GM23338 (cell line): ENCODE measurements around the gene CACTIN. TPM values are rescaled to one million over a fixed set of nuclear protein-coding genes. Genes with fewer than 3 reads are reported as not detected.

Source experiments
- ATAC-seq: fragments of 200-7000 bp; cut with Tn5 transposase; 3 replicates; pipeline ENCODE4 v1.9.1; 2020
- DNase-seq: peaks from one replicate; pipeline ENCODE4 v3.0.0-alpha.2; 2015; ENCODE audit warnings: low spot score
- H2AFZ ChIP-seq: fragments of 200-600 bp; sonication (generic); 2 replicates; pipeline ENCODE4 v1.8.0; 2016; ENCODE audit warnings: antibody characterized with exemption, mild to moderate bottlenecking, moderate library complexity
- H3F3A ChIP-seq: fragments of 200-600 bp; sonication (generic); replicated peaks from 2 replicates; pipeline ENCODE4 v1.8.0; 2017; ENCODE audit warnings: antibody characterized with exemption, mixed run types, low read depth
- H3K27ac ChIP-seq: fragments of 200-600 bp; sonication (generic); 2 replicates; pipeline ENCODE4 v1.6.1; 2016; ENCODE audit warnings: low read depth
- H3K27me3 ChIP-seq: fragments of 200-600 bp; sonication (generic); 2 replicates; pipeline ENCODE4 v1.8.0; 2016; ENCODE audit warnings: mild to moderate bottlenecking, mixed run types, moderate library complexity; ENCODE audit not compliant: insufficient read depth
- H3K36me3 ChIP-seq: fragments of 200-600 bp; sonication (generic); 2 replicates; pipeline ENCODE4 v1.8.0; 2016; ENCODE audit warnings: mild to moderate bottlenecking; ENCODE audit not compliant: insufficient read depth
- H3K4me1 ChIP-seq: fragments of 200-600 bp; sonication (generic); 2 replicates; pipeline ENCODE4 v1.8.0; 2016; ENCODE audit warnings: mild to moderate bottlenecking, moderate library complexity; ENCODE audit not compliant: insufficient read depth
- H3K4me2 ChIP-seq: fragments of 200-600 bp; sonication (generic); 2 replicates; pipeline ENCODE4 v1.7.1; 2017; ENCODE audit warnings: mixed run types
- H3K4me3 ChIP-seq: fragments of 200-600 bp; sonication (generic); 2 replicates; pipeline ENCODE4 v1.6.1; 2016; ENCODE audit warnings: mixed run types
- H3K79me2 ChIP-seq: fragments of 200-600 bp; sonication (generic); replicated peaks from 2 replicates; pipeline ENCODE4 v1.8.0; 2017; ENCODE audit warnings: mild to moderate bottlenecking; ENCODE audit not compliant: insufficient read depth
- H3K9me2 ChIP-seq: fragments of 200-600 bp; sonication (generic); 2 replicates; pipeline ENCODE4 v1.8.0; 2017; ENCODE audit not compliant: insufficient read depth
- H4K20me1 ChIP-seq: fragments of 200-600 bp; sonication (generic); replicated peaks from 2 replicates; pipeline ENCODE4 v1.8.0; 2017; ENCODE audit warnings: mild to moderate bottlenecking; ENCODE audit not compliant: insufficient read depth
- H3K27ac Mint-ChIP-seq: 2 replicates; pipeline ENCODE4 v1.8.0; 2020; ENCODE audit warnings: inconsistent platforms, mild to moderate bottlenecking, moderate library complexity, mixed read lengths
- H3K27me3 Mint-ChIP-seq: 3 replicates; pipeline ENCODE4 v1.8.0; 2022; ENCODE audit warnings: low read depth, mild to moderate bottlenecking, moderate library complexity, mixed read lengths, inconsistent platforms; ENCODE audit not compliant: insufficient read depth, poor library complexity
- H3K36me3 Mint-ChIP-seq: 3 replicates; pipeline ENCODE4 v1.8.0; 2021; ENCODE audit warnings: low read depth, mild to moderate bottlenecking, inconsistent platforms, moderate library complexity, mixed read lengths
- H3K4me1 Mint-ChIP-seq: 3 replicates; pipeline ENCODE4 v1.8.0; 2020; ENCODE audit warnings: mild to moderate bottlenecking, inconsistent platforms, mixed read lengths
- H3K4me3 Mint-ChIP-seq: 3 replicates; pipeline ENCODE4 v1.8.0; 2021; ENCODE audit warnings: moderate library complexity, mild to moderate bottlenecking, inconsistent platforms, mixed read lengths
- H3K9me3 Mint-ChIP-seq: 3 replicates; pipeline ENCODE4 v1.8.0; 2020; ENCODE audit warnings: moderate library complexity, mild to moderate bottlenecking, inconsistent platforms, mixed read lengths
- EZH2 ChIP-seq: fragments of 200-600 bp; sonication (generic); IDR thresholded peaks from one replicate; pipeline ENCODE4 v1.8.0; 2017; ENCODE audit warnings: antibody characterized with exemption, mild to moderate bottlenecking, low read depth; ENCODE audit not compliant: unreplicated experiment
- EZH2phosphoT487 ChIP-seq: fragments of 200-600 bp; sonication (generic); IDR thresholded peaks from one replicate; pipeline ENCODE4 v1.8.1; 2018; ENCODE audit warnings: antibody characterized with exemption; ENCODE audit not compliant: unreplicated experiment
- JUNB ChIP-seq: IDR thresholded peaks from one replicate; pipeline ENCODE4 v1.6.1; 2016; ENCODE audit warnings: antibody characterized with exemption; ENCODE audit not compliant: unreplicated experiment
- NANOG ChIP-seq: IDR thresholded peaks from 2 replicates; pipeline ENCODE4 v1.6.1; 2016; ENCODE audit warnings: antibody characterized with exemption, borderline replicate concordance
- STAT1 ChIP-seq: IDR thresholded peaks from one replicate; pipeline ENCODE4 v1.6.1; 2016; ENCODE audit warnings: antibody characterized with exemption; ENCODE audit not compliant: unreplicated experiment
- polyA plus RNA-seq: library from polyadenylated mRNA; unstranded; fragments of >200 nt; fragmentation: Nextera tagmentation; extraction: Ambion mirVana; gene quantifications from 2 replicates; pipeline ENCODE4 v1.2.1, GENCODE V29; 2016
- total RNA-seq: library from RNA; depleted of rRNA; stranded (reverse); fragments of >200 nt; shearing (Covaris generic); gene quantifications from 2 replicates; pipeline ENCODE4 v1.2.3, GENCODE V29; 2014
- TF ChIP-seq, protein P1 (sequence below): IDR thresholded peaks from 2 replicates; pipeline ENCODE4 v1.6.1; 2016; ENCODE audit warnings: antibody characterized with exemption
- TF ChIP-seq, protein P2 (sequence below), 2 experiments: fragments of 200-600 bp in 1 of 2; sonication (generic) in 1 of 2; conservative IDR thresholded peaks; 2 replicates each; pipeline versions ENCODE4 v1.5.1 to v1.6.1; 2016 to 2017; ENCODE audit warnings: antibody characterized with exemption in 2 of 2, low read depth in 2 of 2, mild to moderate bottlenecking in 2 of 2, moderate library complexity in 1 of 2

Gene CACTIN
- total and polyA plus RNA-seq, 2 experiments from 2014 or later, result 14.3 to 47.4 TPM

DNA sequence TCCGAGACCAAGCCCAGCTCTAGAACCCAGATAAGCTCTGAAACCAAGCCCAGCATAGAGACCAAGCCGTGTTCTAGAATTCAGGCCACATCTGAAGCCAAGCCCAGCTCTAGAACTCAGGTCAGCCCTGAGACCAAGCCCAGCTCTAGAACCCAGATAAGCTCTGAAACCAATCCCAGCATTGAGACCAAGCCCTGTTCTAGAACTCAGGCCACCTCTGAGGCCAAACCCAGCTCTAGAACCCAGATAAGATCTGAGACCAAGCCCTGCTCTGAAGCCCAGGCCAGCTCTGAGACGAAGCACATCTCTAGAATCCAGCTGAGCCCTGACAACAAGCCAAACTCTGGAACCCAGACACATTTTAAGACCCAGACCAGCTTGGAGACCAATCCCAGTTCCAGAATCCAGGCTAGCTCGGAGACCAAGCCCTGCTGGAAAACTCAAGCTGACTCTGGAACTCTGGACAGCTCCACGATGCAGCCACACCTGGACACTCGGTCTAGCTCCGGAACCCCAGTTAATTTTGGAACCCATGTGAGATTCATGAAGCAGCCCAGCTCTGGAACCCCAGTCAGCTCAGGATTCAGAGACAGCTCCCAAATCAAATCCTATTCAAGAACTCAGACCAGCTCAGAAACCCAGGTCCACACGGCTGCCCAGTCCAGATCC is 35.5 kb downstream of the CACTIN start:
- Histone ChIP-seq H4K20me1 (no peaks in the 10 kb centered on the region), H3K9me2 (no peaks in the 10 kb centered on the region), H3K79me2 (no peaks in the 10 kb centered on the region), H3K27me3 (peaks cover 12% of the 10 kb centered on the region), H3K4me3 (no peak overlapping the region), H2AFZ (no peak overlapping the region), H3K4me2 (no peak overlapping the region), H3K36me3 (no peaks in the 10 kb centered on the region), H3K4me1 (no peaks in the 10 kb centered on the region), H3K27ac (no peak overlapping the region), H3F3A (peaks cover 6% of the 10 kb centered on the region; the same call in 1 of the 2 replicates)
- TF ChIP-seq JUNB (no peak), STAT1 (no peak), EZH2phosphoT487 (no peak), EZH2 (no peak)
- TF ChIP-seq, protein P1, sequence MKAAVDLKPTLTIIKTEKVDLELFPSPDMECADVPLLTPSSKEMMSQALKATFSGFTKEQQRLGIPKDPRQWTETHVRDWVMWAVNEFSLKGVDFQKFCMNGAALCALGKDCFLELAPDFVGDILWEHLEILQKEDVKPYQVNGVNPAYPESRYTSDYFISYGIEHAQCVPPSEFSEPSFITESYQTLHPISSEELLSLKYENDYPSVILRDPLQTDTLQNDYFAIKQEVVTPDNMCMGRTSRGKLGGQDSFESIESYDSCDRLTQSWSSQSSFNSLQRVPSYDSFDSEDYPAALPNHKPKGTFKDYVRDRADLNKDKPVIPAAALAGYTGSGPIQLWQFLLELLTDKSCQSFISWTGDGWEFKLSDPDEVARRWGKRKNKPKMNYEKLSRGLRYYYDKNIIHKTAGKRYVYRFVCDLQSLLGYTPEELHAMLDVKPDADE, result no peak
- Mint-ChIP-seq H3K9me3 (peaks cover 17% of the 10 kb centered on the region), H3K4me1 (no peaks in the 10 kb centered on the region), H3K27ac (no peak overlapping the region), H3K4me3 (no peak overlapping the region), H3K27me3 (peaks cover 13% of the 10 kb centered on the region), H3K36me3 (peaks cover 3% of the 10 kb centered on the region; the same call in 2 of the 3 replicates)
- ATAC-seq, result no peak
- no peak for DNase-seq

DNA sequence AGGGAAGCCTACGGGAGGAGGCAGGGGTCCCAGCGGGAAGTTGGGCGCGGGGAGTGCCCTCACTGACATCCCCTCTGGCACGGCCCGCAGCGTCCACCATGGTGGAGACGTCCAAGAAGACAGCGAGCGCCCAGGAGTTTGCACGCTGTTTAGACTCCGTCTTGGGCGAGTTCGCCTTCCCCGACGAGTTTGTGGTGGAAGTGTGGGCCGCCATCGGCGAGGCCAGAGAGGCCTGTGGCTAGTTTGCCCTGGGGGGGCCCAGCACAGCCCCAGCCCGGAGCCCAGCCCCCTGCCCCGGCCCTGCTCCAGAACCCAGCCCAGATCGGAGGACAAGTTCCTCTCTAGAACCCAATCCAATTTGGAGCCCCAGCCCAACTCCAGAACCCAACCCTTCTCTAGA is 36.6 kb downstream of the CACTIN start:
- Mint-ChIP-seq H3K4me3 (no peak overlapping the region), H3K27me3 (peaks cover 15% of the 10 kb centered on the region), H3K4me1 (no peaks in the 10 kb centered on the region), H3K9me3 (peaks cover 17% of the 10 kb centered on the region), H3K27ac (no peak overlapping the region), H3K36me3 (peaks cover 3% of the 10 kb centered on the region; the same call in 2 of the 3 replicates)
- no peak overlapping the region for H3K27ac ChIP-seq
- H3F3A ChIP-seq, result peaks cover 6% of the 10 kb centered on the region; the same call in 1 of the 2 replicates
- no peaks in the 10 kb centered on the region for H3K9me2 ChIP-seq
- TF ChIP-seq NANOG, result no peak
- TF ChIP-seq, protein P2, sequence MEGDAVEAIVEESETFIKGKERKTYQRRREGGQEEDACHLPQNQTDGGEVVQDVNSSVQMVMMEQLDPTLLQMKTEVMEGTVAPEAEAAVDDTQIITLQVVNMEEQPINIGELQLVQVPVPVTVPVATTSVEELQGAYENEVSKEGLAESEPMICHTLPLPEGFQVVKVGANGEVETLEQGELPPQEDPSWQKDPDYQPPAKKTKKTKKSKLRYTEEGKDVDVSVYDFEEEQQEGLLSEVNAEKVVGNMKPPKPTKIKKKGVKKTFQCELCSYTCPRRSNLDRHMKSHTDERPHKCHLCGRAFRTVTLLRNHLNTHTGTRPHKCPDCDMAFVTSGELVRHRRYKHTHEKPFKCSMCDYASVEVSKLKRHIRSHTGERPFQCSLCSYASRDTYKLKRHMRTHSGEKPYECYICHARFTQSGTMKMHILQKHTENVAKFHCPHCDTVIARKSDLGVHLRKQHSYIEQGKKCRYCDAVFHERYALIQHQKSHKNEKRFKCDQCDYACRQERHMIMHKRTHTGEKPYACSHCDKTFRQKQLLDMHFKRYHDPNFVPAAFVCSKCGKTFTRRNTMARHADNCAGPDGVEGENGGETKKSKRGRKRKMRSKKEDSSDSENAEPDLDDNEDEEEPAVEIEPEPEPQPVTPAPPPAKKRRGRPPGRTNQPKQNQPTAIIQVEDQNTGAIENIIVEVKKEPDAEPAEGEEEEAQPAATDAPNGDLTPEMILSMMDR (conservative IDR thresholded peaks at IDR 0.05; ENCODE audit: low read depth in 2 of 2), result no peak
- TF ChIP-seq EZH2phosphoT487, result no peak
- no peak for TF ChIP-seq JUNB
- TF ChIP-seq EZH2, result no peak
- TF ChIP-seq, protein P1, result no peak
- no peaks in the 10 kb centered on the region for H4K20me1 ChIP-seq
- H3K4me1 ChIP-seq, result no peaks in the 10 kb centered on the region
- no peak overlapping the region for H2AFZ ChIP-seq
- H3K36me3 ChIP-seq, result no peaks in the 10 kb centered on the region
- H3K27me3 ChIP-seq, result peaks cover 24% of the 10 kb centered on the region
- H3K4me3 ChIP-seq, result no peak overlapping the region
- ATAC-seq (no peak), DNase-seq (no peak)
- H3K79me2 ChIP-seq, result no peaks in the 10 kb centered on the region
- no peak overlapping the region for H3K4me2 ChIP-seq
